HepG2 (cell line): ENCODE data around the gene SCP2. TPM values are rescaled to one million over a fixed set of nuclear protein-coding genes. Genes with fewer than 3 reads are reported as not detected.

Source experiments
- ATAC-seq: fragments of 200-7000 bp; cut with Tn5 transposase; 3 replicates; pipeline ENCODE4 v1.9.1; 2020; ENCODE audit warnings: mild to moderate bottlenecking, moderate library complexity
- BruUV-seq: library from RNA; stranded (reverse); fragments of 400-500 nt; replicated peaks from 2 replicates; lab custom pipeline; 2021; lab: Mats Ljungman, UMichigan
- CTCF ChIA-PET: fragments of 300-600 bp; formaldehyde crosslinking; extraction: SDS; loops from one replicate; lab custom pipeline; 2021; ENCODE audit warnings: low total read pairs, inconsistent platforms, low intra/inter-chr PET ratio; lab: Yijun Ruan, JAX
- POLR2A ChIA-PET: fragments of 350-600 bp; sonication (Branson Sonifier 250); formaldehyde crosslinking; loops from one replicate; lab custom pipeline; 2020; ENCODE audit warnings: antibody characterized with exemption, inconsistent platforms; lab: Yijun Ruan, JAX
- DNase-seq: peaks from one replicate; pipeline ENCODE4 v3.0.0-alpha.2; 2015; ENCODE audit warnings: low spot score
- FAIRE-seq: peaks from 3 replicates; lab custom pipeline; 2011; peaks lifted over from hg19 to GRCh38; lab: Jason Lieb, UNC
- H2AFZ ChIP-seq: one replicate; pipeline ENCODE4 v1.6.1; 2011; ENCODE audit warnings: low read length, inconsistent platforms
- H3K27ac ChIP-seq: fragments of 300-600 bp; 3 replicates; pipeline ENCODE4 v1.8.0; 2011; ENCODE audit warnings: mixed run types, mild to moderate bottlenecking, mixed read lengths, low read length, inconsistent platforms; ENCODE audit not compliant: insufficient read depth; ENCODE audit errors: extremely low read length
- H3K27me3 ChIP-seq, 2 experiments: fragments of 200-600 bp in 1 of 2; 2 replicates in 1 of 2; 3 replicates in 1 of 2; pipeline versions ENCODE4 v1.6.0 to v1.8.0; 2011; ENCODE audit warnings: low read length in 2 of 2, mild to moderate bottlenecking in 2 of 2, moderate library complexity in 2 of 2, inconsistent platforms in 1 of 2; ENCODE audit not compliant: insufficient read depth in 2 of 2, control insufficient read depth in 1 of 2
- H3K36me3 ChIP-seq, 2 experiments: fragments of 200-600 bp in 1 of 2; replicated peaks in 1 of 2; 2 replicates in 1 of 2; 3 replicates in 1 of 2; pipeline versions ENCODE4 v1.5.1 to v1.8.0; 2011; ENCODE audit warnings: low read length in 2 of 2, inconsistent platforms in 1 of 2; ENCODE audit not compliant: insufficient read depth in 2 of 2, control insufficient read depth in 1 of 2
- H3K4me1 ChIP-seq: 2 replicates; pipeline ENCODE4 v1.5.1; 2012; ENCODE audit warnings: low read length, inconsistent platforms; ENCODE audit not compliant: insufficient read depth
- H3K4me2 ChIP-seq: 2 replicates; pipeline ENCODE4 v1.6.0; 2011; ENCODE audit warnings: low read depth, low read length, inconsistent platforms
- H3K4me3 ChIP-seq, 3 experiments: fragments of 200-600 bp in 1 of 3; sonication (generic), shearing (Covaris generic) in 1 of 3; replicated peaks in 1 of 3; 2 replicates each; pipeline ENCODE4 v1.5.1; 2011 to 2016; ENCODE audit warnings: low read length in 3 of 3, inconsistent platforms in 2 of 3, low read depth in 2 of 3, mild to moderate bottlenecking in 2 of 3, control low read depth in 1 of 3, mixed read lengths in 1 of 3; ENCODE audit not compliant: insufficient read depth in 1 of 3
- H3K79me2 ChIP-seq: one replicate; pipeline ENCODE4 v1.6.1; 2011; ENCODE audit warnings: low read length, inconsistent platforms; ENCODE audit not compliant: insufficient read depth
- H3K9ac ChIP-seq: 2 replicates; pipeline ENCODE4 v1.6.0; 2011; ENCODE audit warnings: mild to moderate bottlenecking, low read depth, low read length, inconsistent platforms; ENCODE audit not compliant: insufficient read depth
- H3K9me3 ChIP-seq: 2 replicates; pipeline ENCODE4 v1.5.1; 2012; ENCODE audit warnings: mild to moderate bottlenecking, low read length
- H4K20me1 ChIP-seq: 2 replicates; pipeline ENCODE4 v1.6.0; 2011; ENCODE audit warnings: inconsistent platforms, mild to moderate bottlenecking, low read length, moderate library complexity; ENCODE audit not compliant: insufficient read depth
- NCOA1 ChIP-seq: sonication (generic); formaldehyde crosslinking; IDR thresholded peaks from 2 replicates; pipeline ENCODE4 v1.9.0; 2021; ENCODE audit warnings: missing genetic modification reagents
- ZBTB38 ChIP-seq: sonication (generic); formaldehyde crosslinking; IDR thresholded peaks from 2 replicates; pipeline ENCODE4 v1.5.1; 2020; ENCODE audit warnings: mild to moderate bottlenecking, missing genetic modification reagents
- ZNF530 ChIP-seq: sonication (generic); formaldehyde crosslinking; IDR thresholded peaks from 2 replicates; pipeline ENCODE4 v1.5.0; 2020; ENCODE audit warnings: low read depth, mild to moderate bottlenecking, missing genetic modification reagents
- ZNF878 ChIP-seq: sonication (generic); formaldehyde crosslinking; IDR thresholded peaks from 2 replicates; pipeline ENCODE4 v1.8.1; 2023; ENCODE audit warnings: mild to moderate bottlenecking, missing genetic modification reagents, moderate library complexity
- WGBS: methylation state at CpG from one replicate; pipeline ENCODE4 v1.1.6; 2017; ENCODE audit warnings: low lambda C conversion rate; 5-methylcytosine and 5-hydroxymethylcytosine counted together
- in situ Hi-C: cut with HindIII; loops from 2 replicates; pipeline ENCODE4 v1.10.0; 2017; ENCODE audit warnings: low pct_unique_long_range_greater_than_20kb; ENCODE audit not compliant: extremely low pct_ligation_motif_present
- intact Hi-C: fragments of 100-400 bp; cut with micrococcal nuclease; formaldehyde crosslinking; loops from one replicate; pipeline ENCODE4 v1.10.0; 2022; ENCODE audit not compliant: unreplicated experiment
- polyA plus RNA-seq, 8 experiments: library from polyadenylated mRNA; depleted of rRNA in 3 of 8; stranded (reverse) in 7 of 8; unstranded in 1 of 8; fragments of >200 nt; fragmentation: Illumina TruSeq in 4 of 8; extraction: Trizol in 4 of 8; gene quantifications; 2 replicates each; pipeline versions ENCODE4 v1.2.1 to v1.2.3, GENCODE V29; 2011 to 2016; ENCODE audit warnings: low read depth in 4 of 8, missing spikeins in 1 of 8, mixed read lengths in 1 of 8; ENCODE audit not compliant: insufficient read depth in 1 of 8
- total RNA-seq, 5 experiments: library from RNA; depleted of rRNA; stranded (reverse); fragments of >200 nt; fragmentation: Illumina TruSeq; extraction: Trizol; gene quantifications; 2 replicates each; pipeline ENCODE4 v1.2.3, GENCODE V29; 2016; ENCODE audit warnings: low read depth in 1 of 5
- TF ChIP-seq, protein P1 (sequence below): sonication (generic); formaldehyde crosslinking; IDR thresholded peaks from 2 replicates; pipeline ENCODE4 v1.8.0; 2022; ENCODE audit warnings: missing genetic modification reagents, mild to moderate bottlenecking, borderline replicate concordance
- TF ChIP-seq, protein P2 (sequence below): sonication (generic); formaldehyde crosslinking; IDR thresholded peaks from 2 replicates; pipeline ENCODE4 v1.8.1; 2023; ENCODE audit warnings: missing genetic modification reagents, mild to moderate bottlenecking, borderline replicate concordance

The SCP2 gene
- total and polyA plus RNA-seq, 2 of the 13 experiments (the other 11 are each of a cell fraction or from before 2014, with no cell fraction given): 59.0 to 133 TPM

DNA sequence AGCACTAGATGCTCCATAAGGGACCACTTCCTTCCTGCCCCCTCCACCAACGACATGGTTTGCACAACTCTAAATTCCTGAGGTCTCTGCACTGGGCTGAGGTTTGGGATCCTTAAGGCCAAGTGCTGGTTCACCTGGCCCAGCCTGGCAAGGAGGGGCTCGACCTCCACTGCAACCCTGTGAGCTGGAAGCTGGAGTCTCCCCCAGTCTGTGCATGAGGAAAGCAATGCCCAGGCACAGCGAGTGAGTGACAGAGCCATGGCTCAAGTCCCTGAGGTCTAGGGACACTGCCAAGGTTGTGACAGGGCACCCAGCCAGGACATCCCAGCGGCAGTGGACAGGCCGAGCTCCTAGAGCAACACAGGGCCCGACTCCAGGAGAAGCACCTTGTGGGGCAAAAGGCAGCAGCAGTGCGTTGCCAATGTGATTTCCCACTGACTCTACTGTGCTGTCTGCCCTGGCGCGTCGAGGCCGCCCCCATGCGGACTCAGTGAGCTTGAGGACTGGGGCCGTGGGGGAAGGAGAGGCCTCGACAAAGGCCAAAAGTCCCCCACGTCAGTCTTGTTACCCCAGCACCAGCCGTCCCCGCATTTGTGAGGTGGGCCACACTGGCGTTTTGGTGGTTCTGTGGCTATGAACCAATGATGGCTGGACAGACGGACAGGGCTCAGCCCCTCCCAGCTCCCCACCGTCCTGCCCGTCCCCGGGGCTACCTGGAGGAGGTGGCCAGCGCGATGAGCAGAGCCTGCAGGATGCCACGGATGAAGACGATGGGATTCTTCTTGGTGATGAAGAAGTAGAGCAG is 165.0 kb downstream of the SCP2 start:
- in situ Hi-C loops: no loop called here
- Histone ChIP-seq H3K79me2 (no peaks in the 10 kb centered on the region), H3K4me3 (no peak overlapping the region; a peak in 1 of 6 replicates), H3K4me2 (peak overlapping the region; percentile 65; the same call in 1 of the 2 replicates), H2AFZ (no peak overlapping the region), H3K27me3 (peaks cover 11 to 26% of the 10 kb centered on the region in 2 experiments; a peak in 4 of 5 replicates), H4K20me1 (no peaks in the 10 kb centered on the region)
- no TSS peak for BruUV-seq
- POLR2A ChIA-PET: interaction anchor here (0.8 to 3.9 kb wide), 3 partner anchors 15 to 85 kb away, joined by 3 to 24 read pairs (median 18); no protein-coding TSS in a partner anchor
- ATAC-seq: no peak
- TF ChIP-seq, protein P1, sequence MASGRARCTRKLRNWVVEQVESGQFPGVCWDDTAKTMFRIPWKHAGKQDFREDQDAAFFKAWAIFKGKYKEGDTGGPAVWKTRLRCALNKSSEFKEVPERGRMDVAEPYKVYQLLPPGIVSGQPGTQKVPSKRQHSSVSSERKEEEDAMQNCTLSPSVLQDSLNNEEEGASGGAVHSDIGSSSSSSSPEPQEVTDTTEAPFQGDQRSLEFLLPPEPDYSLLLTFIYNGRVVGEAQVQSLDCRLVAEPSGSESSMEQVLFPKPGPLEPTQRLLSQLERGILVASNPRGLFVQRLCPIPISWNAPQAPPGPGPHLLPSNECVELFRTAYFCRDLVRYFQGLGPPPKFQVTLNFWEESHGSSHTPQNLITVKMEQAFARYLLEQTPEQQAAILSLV (CRISPR knock-in tag): 0 out of 2 replicates have a peak, but pooled peaks have one; percentile 38
- TF ChIP-seq, protein P2, sequence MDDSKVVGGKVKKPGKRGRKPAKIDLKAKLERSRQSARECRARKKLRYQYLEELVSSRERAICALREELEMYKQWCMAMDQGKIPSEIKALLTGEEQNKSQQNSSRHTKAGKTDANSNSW: no peak
- TF ChIP-seq ZNF530 (CRISPR knock-in tag): no peak
- TF ChIP-seq ZBTB38 (CRISPR knock-in tag): peak; percentile 13; the same call in 1 of the 2 replicates
- no peak for TF ChIP-seq ZNF878 (CRISPR knock-in tag)
- no peak for TF ChIP-seq NCOA1 (CRISPR knock-in tag)
- TF ChIP-seq, all 625 proteins: peak for 2
- CTCF ChIA-PET: no interaction called here
- Histone ChIP-seq H3K9ac (no peak overlapping the region), H3K9me3 (peaks cover 15% of the 10 kb centered on the region), H3K27ac (no peak overlapping the region), H3K36me3 (no peaks in the 10 kb centered on the region), H3K4me1 (peaks cover 80% of the 10 kb centered on the region)
- intact Hi-C loops: no loop called here
- DNase-seq (no peak), FAIRE-seq (no peak)
- WGBS: 90% methylated on average over 19 of the region's 26 CpGs
